ENCODE measurements around the gene SEMA3B. TPM values are rescaled to one million over a fixed set of nuclear protein-coding genes. Genes with fewer than 3 reads are reported as not detected.

Gene SEMA3B
- total RNA-seq, 1 experiment from 2014 or later, result 7.3 TPM

DNA sequence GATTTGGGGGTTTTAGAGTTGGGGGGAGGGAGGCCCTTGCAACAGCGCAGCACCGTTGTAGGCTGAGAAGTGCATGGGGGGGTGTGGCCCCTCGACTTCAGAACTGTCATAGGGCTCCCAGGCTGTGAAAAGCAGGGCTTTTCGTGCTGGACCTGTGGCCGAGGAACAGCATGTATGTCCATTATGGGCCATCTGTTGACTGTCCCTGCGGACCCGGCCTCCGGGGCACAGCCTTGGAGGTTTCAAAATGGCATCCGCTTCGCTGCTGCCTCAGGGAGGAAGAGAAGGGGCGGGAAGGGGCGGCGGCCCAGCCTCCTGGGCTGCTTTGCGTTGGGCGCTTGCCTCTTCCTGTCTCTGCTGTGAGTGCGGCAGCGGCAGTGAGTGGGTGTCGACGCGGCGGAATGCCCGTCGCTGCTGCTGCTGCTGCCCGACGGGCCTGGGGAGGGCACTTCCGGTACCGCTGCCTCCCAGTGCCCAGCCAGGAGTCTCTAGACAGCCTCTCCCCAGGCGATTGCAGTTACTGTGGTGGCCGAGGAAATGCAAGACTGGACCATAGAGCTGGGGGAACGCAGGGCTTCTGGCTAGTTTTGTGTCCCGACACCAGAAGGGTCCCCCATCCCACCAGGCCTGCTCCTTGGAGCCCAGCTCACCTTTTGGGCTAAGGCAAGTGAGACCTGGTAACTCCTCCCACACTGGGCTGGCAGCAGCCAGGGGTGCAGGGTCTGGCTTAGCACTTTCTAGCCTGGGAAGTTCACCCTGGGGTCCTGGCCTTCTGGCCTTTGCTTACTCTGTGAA is 31.0 kb upstream of the SEMA3B start:
- Mint-ChIP-seq H3K4me1 (peaks cover 67% of the 10 kb centered on the region), H3K4me3 (peak overlapping the region; percentile 97), H3K27ac (peak overlapping the region; percentile 88), H3K27me3 (ENCODE audit: low read depth) (no peaks in the 10 kb centered on the region), H3K9me3 (no peaks in the 10 kb centered on the region), H3K36me3 (no peaks in the 10 kb centered on the region)
- DNase-seq (ENCODE audit: low spot score) (peak; percentile 59), ATAC-seq (peak; percentile 1; the same call in 1 of the 2 replicates)
- TF ChIP-seq, protein P1, sequence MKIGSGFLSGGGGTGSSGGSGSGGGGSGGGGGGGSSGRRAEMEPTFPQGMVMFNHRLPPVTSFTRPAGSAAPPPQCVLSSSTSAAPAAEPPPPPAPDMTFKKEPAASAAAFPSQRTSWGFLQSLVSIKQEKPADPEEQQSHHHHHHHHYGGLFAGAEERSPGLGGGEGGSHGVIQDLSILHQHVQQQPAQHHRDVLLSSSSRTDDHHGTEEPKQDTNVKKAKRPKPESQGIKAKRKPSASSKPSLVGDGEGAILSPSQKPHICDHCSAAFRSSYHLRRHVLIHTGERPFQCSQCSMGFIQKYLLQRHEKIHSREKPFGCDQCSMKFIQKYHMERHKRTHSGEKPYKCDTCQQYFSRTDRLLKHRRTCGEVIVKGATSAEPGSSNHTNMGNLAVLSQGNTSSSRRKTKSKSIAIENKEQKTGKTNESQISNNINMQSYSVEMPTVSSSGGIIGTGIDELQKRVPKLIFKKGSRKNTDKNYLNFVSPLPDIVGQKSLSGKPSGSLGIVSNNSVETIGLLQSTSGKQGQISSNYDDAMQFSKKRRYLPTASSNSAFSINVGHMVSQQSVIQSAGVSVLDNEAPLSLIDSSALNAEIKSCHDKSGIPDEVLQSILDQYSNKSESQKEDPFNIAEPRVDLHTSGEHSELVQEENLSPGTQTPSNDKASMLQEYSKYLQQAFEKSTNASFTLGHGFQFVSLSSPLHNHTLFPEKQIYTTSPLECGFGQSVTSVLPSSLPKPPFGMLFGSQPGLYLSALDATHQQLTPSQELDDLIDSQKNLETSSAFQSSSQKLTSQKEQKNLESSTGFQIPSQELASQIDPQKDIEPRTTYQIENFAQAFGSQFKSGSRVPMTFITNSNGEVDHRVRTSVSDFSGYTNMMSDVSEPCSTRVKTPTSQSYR (CRISPR knock-in tag; IDR thresholded peaks at IDR 0.05), result no peak
- TF ChIP-seq, protein P2, sequence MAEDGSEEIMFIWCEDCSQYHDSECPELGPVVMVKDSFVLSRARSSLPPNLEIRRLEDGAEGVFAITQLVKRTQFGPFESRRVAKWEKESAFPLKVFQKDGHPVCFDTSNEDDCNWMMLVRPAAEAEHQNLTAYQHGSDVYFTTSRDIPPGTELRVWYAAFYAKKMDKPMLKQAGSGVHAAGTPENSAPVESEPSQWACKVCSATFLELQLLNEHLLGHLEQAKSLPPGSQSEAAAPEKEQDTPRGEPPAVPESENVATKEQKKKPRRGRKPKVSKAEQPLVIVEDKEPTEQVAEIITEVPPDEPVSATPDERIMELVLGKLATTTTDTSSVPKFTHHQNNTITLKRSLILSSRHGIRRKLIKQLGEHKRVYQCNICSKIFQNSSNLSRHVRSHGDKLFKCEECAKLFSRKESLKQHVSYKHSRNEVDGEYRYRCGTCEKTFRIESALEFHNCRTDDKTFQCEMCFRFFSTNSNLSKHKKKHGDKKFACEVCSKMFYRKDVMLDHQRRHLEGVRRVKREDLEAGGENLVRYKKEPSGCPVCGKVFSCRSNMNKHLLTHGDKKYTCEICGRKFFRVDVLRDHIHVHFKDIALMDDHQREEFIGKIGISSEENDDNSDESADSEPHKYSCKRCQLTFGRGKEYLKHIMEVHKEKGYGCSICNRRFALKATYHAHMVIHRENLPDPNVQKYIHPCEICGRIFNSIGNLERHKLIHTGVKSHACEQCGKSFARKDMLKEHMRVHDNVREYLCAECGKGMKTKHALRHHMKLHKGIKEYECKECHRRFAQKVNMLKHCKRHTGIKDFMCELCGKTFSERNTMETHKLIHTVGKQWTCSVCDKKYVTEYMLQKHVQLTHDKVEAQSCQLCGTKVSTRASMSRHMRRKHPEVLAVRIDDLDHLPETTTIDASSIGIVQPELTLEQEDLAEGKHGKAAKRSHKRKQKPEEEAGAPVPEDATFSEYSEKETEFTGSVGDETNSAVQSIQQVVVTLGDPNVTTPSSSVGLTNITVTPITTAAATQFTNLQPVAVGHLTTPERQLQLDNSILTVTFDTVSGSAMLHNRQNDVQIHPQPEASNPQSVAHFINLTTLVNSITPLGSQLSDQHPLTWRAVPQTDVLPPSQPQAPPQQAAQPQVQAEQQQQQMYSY (CRISPR knock-in tag; IDR thresholded peaks at IDR 0.05), result no peak
- TF ChIP-seq, protein P3, sequence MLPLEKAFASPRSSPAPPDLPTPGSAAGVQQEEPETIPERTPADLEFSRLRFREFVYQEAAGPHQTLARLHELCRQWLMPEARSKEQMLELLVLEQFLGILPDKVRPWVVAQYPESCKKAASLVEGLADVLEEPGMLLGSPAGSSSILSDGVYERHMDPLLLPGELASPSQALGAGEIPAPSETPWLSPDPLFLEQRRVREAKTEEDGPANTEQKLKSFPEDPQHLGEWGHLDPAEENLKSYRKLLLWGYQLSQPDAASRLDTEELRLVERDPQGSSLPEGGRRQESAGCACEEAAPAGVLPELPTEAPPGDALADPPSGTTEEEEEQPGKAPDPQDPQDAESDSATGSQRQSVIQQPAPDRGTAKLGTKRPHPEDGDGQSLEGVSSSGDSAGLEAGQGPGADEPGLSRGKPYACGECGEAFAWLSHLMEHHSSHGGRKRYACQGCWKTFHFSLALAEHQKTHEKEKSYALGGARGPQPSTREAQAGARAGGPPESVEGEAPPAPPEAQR (CRISPR knock-in tag; IDR thresholded peaks at IDR 0.05), result no peak
- no peak for TF ChIP-seq MYBL2 (CRISPR knock-in tag; IDR thresholded peaks at IDR 0.05)
- TF ChIP-seq NFE2L1 (CRISPR knock-in tag; IDR thresholded peaks at IDR 0.05), result no peak
- no peak for TF ChIP-seq ZNF263 (CRISPR knock-in tag; IDR thresholded peaks at IDR 0.05; ENCODE audit: low read depth)
- peak; percentile 35; the same call in 1 of the 2 replicates for TF ChIP-seq SP1 (CRISPR knock-in tag; conservative IDR thresholded peaks at IDR 0.05)
- ChIA-PET POLR2A (interaction anchor here (0.6 to 1.1 kb wide), 2 partner anchors 9 to 30 kb away, joined by 5 read pairs; no protein-coding TSS in a partner anchor), CTCF (interaction anchor here (0.6 to 6.4 kb wide), 12 partner anchors 9 to 43 kb away, joined by 3 to 88 read pairs (median 4); no protein-coding TSS in a partner anchor)

DNA sequence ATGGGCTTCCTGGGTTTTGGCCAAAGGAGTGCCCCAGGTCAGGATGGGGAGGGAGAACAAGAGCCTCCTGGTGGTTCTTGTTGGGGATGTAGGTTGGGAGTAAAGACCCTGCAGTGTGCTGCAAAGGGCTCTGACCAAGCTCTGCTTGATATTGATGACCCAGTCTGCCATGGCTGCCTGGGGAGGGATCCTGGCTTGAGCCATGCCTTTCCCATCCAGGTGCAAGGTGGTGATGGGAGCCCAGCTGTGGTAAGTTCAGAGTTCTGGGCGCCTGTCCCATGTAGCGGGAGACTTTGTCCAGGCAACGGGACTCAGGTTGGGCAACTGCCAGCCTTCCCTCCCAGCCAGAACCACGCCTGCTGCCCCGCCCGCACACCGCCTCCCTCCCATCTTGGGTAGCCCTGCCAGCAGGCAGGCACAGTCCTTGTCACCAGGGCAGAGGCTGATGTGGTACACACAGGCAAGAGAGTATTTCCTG is 30.4 kb upstream of the SEMA3B start:
- no peaks in the 10 kb centered on the region for H3K36me3 Mint-ChIP-seq
- ATAC-seq (no peak), DNase-seq (ENCODE audit: low spot score) (no peak)
- CTCF ChIA-PET, result interaction anchor here (1.1 to 6.4 kb wide), 7 partner anchors 8 to 44 kb away, joined by 3 to 88 read pairs (median 4); no protein-coding TSS in a partner anchor
- TF ChIP-seq IRF2 (CRISPR knock-in tag; IDR thresholded peaks at IDR 0.05; ENCODE audit: borderline replicate concordance, low read depth) (no peak), TEAD1 (CRISPR knock-in tag; IDR thresholded peaks at IDR 0.05) (0 out of 2 replicates have a peak, but pooled peaks have one; percentile 37)
- TF ChIP-seq, protein P4, sequence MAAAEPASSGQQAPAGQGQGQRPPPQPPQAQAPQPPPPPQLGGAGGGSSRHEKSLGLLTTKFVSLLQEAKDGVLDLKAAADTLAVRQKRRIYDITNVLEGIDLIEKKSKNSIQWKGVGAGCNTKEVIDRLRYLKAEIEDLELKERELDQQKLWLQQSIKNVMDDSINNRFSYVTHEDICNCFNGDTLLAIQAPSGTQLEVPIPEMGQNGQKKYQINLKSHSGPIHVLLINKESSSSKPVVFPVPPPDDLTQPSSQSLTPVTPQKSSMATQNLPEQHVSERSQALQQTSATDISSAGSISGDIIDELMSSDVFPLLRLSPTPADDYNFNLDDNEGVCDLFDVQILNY (CRISPR knock-in tag; IDR thresholded peaks at IDR 0.05), result no peak
- no peak overlapping the region; the same call in 1 of the 2 replicates for H3K27ac Mint-ChIP-seq
- peaks cover 70% of the 10 kb centered on the region for H3K4me1 Mint-ChIP-seq
- POLR2A ChIA-PET, result interaction anchor here (1.1 kb wide), 1 partner anchor 8 kb away, joined by 5 read pairs; no protein-coding TSS in a partner anchor
- no peaks in the 10 kb centered on the region for H3K9me3 Mint-ChIP-seq
- H3K4me3 Mint-ChIP-seq, result peak overlapping the region; percentile 97
- H3K27me3 Mint-ChIP-seq (ENCODE audit: low read depth), result no peaks in the 10 kb centered on the region

DNA sequence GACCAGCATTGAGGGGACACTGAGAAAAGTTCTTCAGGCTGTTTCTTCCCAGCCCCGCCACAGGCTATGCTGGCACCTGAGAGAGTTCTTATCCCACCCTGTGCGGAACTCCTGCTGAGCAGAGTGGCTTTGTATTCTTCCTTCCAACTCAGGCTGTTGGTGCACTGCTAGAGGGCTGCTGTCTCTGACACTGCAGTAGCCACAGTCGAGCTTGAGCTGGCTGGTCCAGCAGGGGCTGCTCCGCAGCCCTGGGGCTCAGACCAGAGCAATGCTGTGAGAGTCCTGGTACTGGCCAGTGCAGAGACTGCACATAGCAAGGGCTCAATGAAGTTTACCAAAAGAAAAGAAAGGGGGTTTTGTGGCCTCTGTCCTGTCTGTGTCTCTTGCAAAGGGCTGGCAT is 29.3 kb upstream of the SEMA3B start:
- peaks cover 2% of the 10 kb centered on the region; the same call in 1 of the 2 replicates for H3K36me3 Mint-ChIP-seq
- POLR2A ChIA-PET, result interaction anchor here (2.5 kb wide), 1 partner anchor 13 kb away, joined by 22 read pairs; no protein-coding TSS in a partner anchor
- peak overlapping the region; percentile 46 for H3K4me3 Mint-ChIP-seq
- peak overlapping the region; percentile 92 for H3K27ac Mint-ChIP-seq
- ATAC-seq (no peak), DNase-seq (ENCODE audit: low spot score) (no peak)
- H3K9me3 Mint-ChIP-seq, result no peaks in the 10 kb centered on the region
- peaks cover 76% of the 10 kb centered on the region for H3K4me1 Mint-ChIP-seq
- H3K27me3 Mint-ChIP-seq (ENCODE audit: low read depth), result no peaks in the 10 kb centered on the region
- CTCF ChIA-PET, result interaction anchor here (0.7 to 6.4 kb wide), 7 partner anchors 13 to 372 kb away, joined by 3 to 88 read pairs (median 10); partner anchors contain the start of gene CISH
- TF ChIP-seq, protein P5, sequence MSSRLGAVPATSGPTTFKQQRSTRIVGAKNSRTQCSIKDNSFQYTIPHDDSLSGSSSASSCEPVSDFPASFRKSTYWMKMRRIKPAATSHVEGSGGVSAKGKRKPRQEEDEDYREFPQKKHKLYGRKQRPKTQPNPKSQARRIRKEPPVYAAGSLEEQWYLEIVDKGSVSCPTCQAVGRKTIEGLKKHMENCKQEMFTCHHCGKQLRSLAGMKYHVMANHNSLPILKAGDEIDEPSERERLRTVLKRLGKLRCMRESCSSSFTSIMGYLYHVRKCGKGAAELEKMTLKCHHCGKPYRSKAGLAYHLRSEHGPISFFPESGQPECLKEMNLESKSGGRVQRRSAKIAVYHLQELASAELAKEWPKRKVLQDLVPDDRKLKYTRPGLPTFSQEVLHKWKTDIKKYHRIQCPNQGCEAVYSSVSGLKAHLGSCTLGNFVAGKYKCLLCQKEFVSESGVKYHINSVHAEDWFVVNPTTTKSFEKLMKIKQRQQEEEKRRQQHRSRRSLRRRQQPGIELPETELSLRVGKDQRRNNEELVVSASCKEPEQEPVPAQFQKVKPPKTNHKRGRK (CRISPR knock-in tag; IDR thresholded peaks at IDR 0.05; ENCODE audit: borderline replicate concordance), result no peak
- TF ChIP-seq, protein P6, sequence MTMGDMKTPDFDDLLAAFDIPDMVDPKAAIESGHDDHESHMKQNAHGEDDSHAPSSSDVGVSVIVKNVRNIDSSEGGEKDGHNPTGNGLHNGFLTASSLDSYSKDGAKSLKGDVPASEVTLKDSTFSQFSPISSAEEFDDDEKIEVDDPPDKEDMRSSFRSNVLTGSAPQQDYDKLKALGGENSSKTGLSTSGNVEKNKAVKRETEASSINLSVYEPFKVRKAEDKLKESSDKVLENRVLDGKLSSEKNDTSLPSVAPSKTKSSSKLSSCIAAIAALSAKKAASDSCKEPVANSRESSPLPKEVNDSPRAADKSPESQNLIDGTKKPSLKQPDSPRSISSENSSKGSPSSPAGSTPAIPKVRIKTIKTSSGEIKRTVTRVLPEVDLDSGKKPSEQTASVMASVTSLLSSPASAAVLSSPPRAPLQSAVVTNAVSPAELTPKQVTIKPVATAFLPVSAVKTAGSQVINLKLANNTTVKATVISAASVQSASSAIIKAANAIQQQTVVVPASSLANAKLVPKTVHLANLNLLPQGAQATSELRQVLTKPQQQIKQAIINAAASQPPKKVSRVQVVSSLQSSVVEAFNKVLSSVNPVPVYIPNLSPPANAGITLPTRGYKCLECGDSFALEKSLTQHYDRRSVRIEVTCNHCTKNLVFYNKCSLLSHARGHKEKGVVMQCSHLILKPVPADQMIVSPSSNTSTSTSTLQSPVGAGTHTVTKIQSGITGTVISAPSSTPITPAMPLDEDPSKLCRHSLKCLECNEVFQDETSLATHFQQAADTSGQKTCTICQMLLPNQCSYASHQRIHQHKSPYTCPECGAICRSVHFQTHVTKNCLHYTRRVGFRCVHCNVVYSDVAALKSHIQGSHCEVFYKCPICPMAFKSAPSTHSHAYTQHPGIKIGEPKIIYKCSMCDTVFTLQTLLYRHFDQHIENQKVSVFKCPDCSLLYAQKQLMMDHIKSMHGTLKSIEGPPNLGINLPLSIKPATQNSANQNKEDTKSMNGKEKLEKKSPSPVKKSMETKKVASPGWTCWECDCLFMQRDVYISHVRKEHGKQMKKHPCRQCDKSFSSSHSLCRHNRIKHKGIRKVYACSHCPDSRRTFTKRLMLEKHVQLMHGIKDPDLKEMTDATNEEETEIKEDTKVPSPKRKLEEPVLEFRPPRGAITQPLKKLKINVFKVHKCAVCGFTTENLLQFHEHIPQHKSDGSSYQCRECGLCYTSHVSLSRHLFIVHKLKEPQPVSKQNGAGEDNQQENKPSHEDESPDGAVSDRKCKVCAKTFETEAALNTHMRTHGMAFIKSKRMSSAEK (CRISPR knock-in tag; IDR thresholded peaks at IDR 0.05; ENCODE audit: borderline replicate concordance), result no peak
- no peak for TF ChIP-seq SMAD3 (CRISPR knock-in tag; IDR thresholded peaks at IDR 0.05; ENCODE audit: borderline replicate concordance)
- no peak for TF ChIP-seq JUN (CRISPR knock-in tag; IDR thresholded peaks at IDR 0.05)
